ENCODE data around the gene ADCY4.
"Not testable (repeated sequence)": the region's sequence is repeated elsewhere in the genome, so short reads cannot be mapped to it uniquely, and the experiment has no call there.

ADCY4 gene

DNA sequence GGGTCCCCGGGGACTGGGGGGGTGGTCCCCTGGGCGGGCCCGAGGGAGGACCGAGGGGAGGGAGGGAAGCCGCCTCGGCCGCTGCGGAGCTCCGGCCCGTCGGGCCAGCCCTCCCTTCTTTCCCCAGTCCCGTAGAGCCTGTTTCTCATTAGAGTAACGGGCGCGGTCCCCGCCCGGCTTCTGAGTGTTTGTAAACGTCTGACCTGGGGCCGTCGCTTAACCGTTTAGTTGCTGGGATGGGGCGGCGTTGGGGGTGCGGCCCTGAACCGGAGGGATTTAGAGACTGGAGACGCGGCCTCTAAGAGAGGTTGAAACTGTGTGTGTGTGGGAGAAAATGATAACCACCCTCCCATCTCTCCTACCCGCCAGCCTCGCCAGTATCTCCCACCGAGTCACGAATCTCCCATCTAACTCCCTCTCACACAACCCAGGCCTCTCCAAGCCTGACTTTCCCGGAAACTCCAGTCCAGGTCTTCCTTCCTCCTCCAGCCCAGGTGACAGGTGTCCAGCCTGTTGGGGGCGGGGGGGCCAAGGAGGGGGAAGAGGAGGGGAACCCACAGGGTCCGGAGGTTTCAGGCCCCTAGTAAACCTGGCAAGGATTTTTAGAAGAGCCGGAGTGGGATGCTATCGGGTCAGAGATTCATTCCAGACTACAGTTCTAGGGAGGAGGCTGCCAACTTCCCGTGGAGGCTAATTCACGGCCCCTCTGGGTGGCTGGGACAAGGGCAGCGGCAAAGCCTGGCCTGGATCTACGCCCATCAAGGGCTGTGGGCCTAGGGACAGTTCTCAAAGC, 32.0 kb upstream of the ADCY4 start:
- DNase-seq, result no peak

- DNase-seq, result no peak
These were observed 31.5 kb upstream of the ADCY4 start for GRCh38 chr14:24366413-24366720.

DNA sequence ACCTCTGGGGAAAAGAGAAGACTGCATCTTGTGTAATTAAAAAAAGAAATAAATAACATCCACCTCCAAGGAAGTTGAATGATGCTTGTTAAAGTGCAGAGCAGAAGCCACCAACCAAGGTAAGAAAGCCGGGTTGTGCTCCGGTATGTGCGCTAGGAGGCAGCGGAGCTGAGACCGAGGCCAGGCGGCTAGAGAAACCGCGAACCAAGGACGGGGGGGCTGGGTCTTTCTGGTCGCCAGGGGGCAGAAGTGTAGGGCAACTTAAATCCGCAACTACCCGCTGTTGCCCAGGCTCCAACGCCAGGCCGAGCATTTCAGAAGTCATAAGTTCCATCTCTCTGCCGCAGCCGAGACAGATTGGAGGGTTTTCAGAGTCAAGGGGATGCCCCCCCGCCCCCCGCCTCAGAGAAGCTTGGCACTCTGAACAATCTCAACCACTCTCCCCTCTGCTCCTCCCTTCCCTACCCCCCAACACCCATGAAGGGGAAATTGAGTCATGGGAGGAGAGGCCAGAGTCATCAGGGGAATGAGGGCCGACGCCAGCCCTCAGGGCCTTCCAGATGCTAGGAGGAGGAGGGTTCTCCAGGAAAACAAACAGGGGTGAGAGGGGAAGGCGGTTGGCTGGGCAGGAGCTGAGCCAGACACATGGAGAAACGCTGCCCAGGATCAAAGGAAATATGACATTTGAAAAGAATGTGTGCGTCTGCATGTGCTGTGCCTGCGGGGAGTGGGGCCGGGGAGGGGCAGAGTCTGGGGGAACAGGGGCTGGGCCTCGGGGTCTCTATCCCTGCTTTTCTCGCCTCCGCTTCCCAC, 30.9 kb upstream of the ADCY4 start:
- no peak for DNase-seq

GRCh38 chr14:24364841-24365240, 30.0 kb upstream of the ADCY4 start:
- no peak for DNase-seq

GRCh38 chr14:24363401-24363800, 28.5 kb upstream of the ADCY4 start:
- no peak for DNase-seq

GRCh38 chr14:24362241-24362960, 27.5 kb upstream of the ADCY4 start:
- no peak for DNase-seq

- DNase-seq, result no peak
These were observed 26.5 kb upstream of the ADCY4 start for GRCh38 chr14:24361326-24361725.

- no peak for DNase-seq
These were observed 25.4 kb upstream of the ADCY4 start for GRCh38 chr14:24360281-24360680.

DNA sequence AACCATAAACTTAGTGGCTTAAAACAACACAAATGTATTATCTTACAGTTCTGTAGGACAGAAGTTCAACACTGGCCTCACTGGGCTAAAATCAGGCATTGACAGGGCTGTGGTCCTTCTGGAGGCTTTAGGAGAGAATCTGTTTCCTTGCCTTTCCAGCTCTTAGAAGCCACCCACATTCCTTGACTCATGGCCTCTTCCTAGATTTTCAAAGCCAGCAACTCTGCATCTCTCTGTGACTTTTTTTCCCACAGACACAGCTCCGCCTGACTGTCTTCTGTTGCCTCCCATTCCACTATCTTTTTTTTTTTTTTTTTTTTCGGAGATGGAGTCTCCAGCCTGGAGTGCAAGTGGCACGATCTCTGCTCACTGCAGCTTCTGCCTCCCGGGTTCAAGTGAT, 21.3 kb upstream of the ADCY4 start:
- DNase-seq, result no peak

DNA sequence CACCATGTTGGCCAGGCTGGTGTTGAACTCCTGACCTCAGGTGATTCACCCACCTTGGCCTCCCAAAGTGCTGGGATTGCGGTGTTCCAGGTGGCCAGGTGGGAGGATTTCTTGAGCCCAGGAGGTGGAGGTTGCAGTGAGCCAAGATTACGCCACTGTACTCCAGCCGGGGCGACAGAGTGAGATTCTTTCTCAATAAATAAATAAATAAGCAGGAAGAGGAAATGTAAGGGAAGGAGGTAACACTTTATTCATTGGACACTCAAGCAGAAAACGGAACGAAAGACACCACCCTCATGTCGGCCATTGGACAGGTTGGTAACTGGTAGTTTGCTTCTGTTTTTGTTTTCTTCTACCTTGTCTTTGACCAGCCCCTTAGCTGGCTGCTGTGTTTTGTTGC, 20.1 kb upstream of the ADCY4 start:
- DNase-seq, result no peak

DNA sequence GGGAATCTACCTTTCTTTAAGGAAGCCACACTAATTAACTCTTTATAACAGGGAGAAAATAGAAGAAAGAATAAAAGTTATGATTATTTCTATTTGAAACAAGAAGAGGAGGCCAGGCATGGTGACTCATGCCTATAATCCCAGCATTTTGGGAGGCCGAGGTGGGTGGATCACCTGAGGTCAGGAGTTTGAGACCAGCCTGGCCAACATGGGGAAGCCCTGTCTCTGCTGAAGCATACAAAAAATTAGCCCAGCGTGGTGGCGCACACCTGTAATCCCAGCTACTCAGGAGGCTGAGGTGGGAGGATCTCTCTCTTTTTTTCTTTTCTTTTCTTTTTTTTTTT, 19.6 kb upstream of the ADCY4 start:
- DNase-seq, result not testable (repeated sequence)

- no peak for DNase-seq
These were observed 18.9 kb upstream of the ADCY4 start for GRCh38 chr14:24353559-24354481.

GRCh38 chr14:24351517-24351916, 16.6 kb upstream of the ADCY4 start:
- no peak for DNase-seq

- no peak for DNase-seq
These were observed 14.9 kb upstream of the ADCY4 start for GRCh38 chr14:24349742-24350141.

DNA sequence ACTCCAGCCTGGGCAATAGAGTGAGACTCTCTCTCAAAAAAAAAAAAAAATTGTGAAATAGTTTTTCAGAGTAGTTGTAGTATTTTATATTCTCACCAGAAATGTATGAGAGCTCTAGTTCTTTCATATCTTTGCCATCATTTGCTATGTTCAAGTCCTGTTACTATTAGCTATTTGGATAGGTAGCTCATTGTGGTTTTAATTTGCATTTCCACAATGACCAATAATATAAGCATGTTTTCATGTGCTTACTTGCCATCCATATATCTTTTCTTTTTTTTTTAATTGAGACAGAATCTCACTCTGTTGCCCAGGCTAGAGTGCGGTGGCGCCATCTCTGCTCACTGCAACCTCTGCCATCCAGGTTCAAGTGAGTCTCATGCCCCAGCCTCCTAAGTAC, 13.3 kb upstream of the ADCY4 start:
- DNase-seq, result no peak

DNA sequence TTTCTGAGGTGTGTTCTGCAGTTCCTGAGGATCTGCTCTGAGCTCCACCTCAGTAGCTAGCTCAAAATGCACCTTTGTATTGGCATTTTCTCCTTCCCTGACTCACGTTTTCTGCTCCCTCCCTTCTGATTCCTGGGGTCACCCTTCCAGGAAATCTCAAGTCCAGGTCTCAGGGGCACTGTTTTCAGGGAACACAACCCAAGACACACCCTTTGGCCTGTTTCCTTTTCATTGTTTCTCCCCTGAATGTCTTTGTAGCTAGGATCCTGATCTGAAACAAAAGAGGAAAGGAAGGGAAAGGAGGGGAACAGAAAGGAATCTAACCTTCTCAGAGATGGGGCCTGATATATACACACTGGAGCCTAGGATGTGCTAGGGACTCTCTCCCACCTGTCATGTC, 12.3 kb upstream of the ADCY4 start:
- no peak for DNase-seq

GRCh38 chr14:24343795-24344660, 9.2 kb upstream of the ADCY4 start:
- no peak for DNase-seq

DNA sequence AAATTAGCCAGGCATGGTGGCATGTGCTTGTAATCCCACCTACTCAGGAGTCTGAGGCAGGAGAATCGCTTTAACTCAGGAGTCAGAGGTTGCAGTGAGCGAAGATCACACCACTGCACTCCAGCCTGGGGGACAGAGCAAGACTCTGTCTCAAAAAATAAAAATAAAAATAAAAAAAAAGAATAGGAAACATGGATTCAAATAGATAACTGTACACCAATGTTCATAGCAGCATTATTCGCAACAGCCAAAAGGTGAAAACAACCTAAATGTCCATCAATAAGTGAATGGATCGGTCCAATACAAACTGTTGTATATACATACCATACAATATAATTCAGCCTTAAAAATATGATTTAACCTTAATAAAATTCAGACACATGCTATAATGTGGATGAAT, 8.0 kb upstream of the ADCY4 start:
- no peak for DNase-seq

DNA sequence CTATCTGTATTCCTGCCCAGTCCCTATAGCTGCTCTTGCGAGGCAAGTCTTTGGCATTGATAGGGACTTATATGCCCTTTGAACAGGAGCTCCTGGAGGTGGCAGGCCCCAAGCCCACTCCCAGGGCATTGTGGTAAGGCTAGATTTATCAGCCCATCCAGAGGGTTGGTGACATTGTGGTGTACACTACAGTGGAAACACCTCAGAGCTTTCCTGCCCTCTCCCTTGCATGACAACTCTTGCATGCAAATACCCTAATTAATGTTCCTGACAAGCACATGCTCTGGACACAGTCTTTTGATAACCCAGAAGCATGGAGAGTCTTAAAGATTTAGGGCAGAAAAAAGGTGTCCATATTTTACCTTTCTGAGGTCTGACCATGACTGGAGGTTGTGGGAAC, 5.7 kb upstream of the ADCY4 start:
- DNase-seq, result no peak

GRCh38 chr14:24339284-24340151, 4.6 kb upstream of the ADCY4 start, which contains the start of gene RIPK3:
TSS of gene RIPK3 (minus strand) at chr14:24339991. CDS start at chr14:24339826, 165 bp downstream.
- DNase-seq, result no peak

DNA sequence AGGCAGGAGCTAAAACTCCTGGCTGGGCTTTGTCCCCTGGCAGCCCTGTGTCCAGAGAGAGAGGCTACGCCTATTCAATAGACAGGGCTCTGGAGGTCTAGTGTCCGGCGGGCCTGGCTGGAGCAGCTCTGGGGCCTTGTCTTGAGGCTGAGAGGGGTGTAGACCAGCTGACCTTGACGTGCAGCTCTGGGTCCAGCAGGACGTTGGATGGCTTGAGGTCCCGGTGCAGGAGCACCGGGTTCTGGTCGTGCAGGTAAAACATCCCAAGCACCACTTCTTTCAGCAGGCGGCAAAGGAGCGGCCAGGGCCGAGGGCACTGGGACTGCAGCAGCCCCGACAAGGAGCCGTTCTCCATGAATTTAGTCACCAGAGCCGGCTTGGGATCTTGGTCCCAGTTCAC, 4.0 kb upstream of the ADCY4 start:
- DNase-seq, result no peak
